Gastrocnemius medialis (tissue), 4 donors: Measurements from ENCODE around the gene HMGA1. TPM values are rescaled to one million over a fixed set of nuclear protein-coding genes. Genes with fewer than 3 reads are reported as not detected.
A peak's percentile ranks its signal among the peaks of the same experiment; 100 is the strongest.

Source experiments
- ATAC-seq, 2 donors: fragments of 150-250 bp; one replicate each; pipeline ENCODE4 v1.9.1; 2016
- DNase-seq, 2 donors: peaks; one replicate each; pipeline ENCODE4 v3.0.0-alpha.2; 2019
- H3K27ac ChIP-seq, 4 donors: fragments of 200-600 bp; sonication (generic); 1 replicate in 1 of 4; 2 replicates in 3 of 4; pipeline ENCODE4 v1.5.1; 2016 to 2018; ENCODE audit warnings: mild to moderate bottlenecking in 2 of 4, moderate library complexity in 1 of 4
- H3K27me3 ChIP-seq, 3 donors: fragments of 200-600 bp; sonication (generic) in 2 of 3; 1 replicate in 1 of 3; 2 replicates in 2 of 3; pipeline versions ENCODE4 v1.5.1 to v1.6.0; 2016 to 2019; ENCODE audit warnings: mild to moderate bottlenecking in 1 of 3, moderate library complexity in 1 of 3
- H3K36me3 ChIP-seq, 2 donors: fragments of 200-600 bp; sonication (generic) in 1 of 2; one replicate each; pipeline ENCODE4 v1.5.1; 2017 to 2018
- H3K4me1 ChIP-seq, 2 donors: fragments of 200-600 bp; sonication (generic) in 1 of 2; one replicate each; pipeline ENCODE4 v1.5.1; 2016 to 2017; ENCODE audit warnings: mild to moderate bottlenecking in 2 of 2
- H3K4me3 ChIP-seq, 4 donors: fragments of 200-600 bp; sonication (generic) in 3 of 4; 1 replicate in 1 of 4; 2 replicates in 3 of 4; pipeline ENCODE4 v1.5.1; 2016 to 2019; ENCODE audit warnings: mild to moderate bottlenecking in 2 of 4
- H3K9me3 ChIP-seq, 3 donors: fragments of 200-600 bp; sonication (generic) in 2 of 3; 1 replicate in 1 of 3; 2 replicates in 2 of 3; pipeline ENCODE4 v1.5.1; 2016 to 2019
- CTCF ChIP-seq, 5 experiments: fragments of 450-650 bp in 3 of 5; fragments of 200-600 bp in 2 of 5; sonication (generic) in 2 of 5; IDR thresholded peaks in 4 of 5; conservative IDR thresholded peaks in 1 of 5; 1 replicate in 4 of 5; 2 replicates in 1 of 5; pipeline ENCODE4 v1.5.1; 2016 to 2019; ENCODE audit warnings: antibody characterized with exemption in 5 of 5, mild to moderate bottlenecking in 3 of 5, moderate library complexity in 3 of 5
- POLR2A ChIP-seq, 2 donors: fragments of 450-650 bp; IDR thresholded peaks; one replicate each; pipeline ENCODE4 v1.6.1; 2017; ENCODE audit warnings: antibody characterized with exemption in 2 of 2, mild to moderate bottlenecking in 2 of 2, moderate library complexity in 2 of 2
- in situ Hi-C, 4 donors: fragments of 200-750 bp; cut with MboI; loops; one replicate each; pipeline versions ENCODE4 v1.15.0 to v1.8.0; 2017; ENCODE audit warnings: low sequenced_read_pairs in 4 of 4
- intact Hi-C: fragments of 100-400 bp; cut with DNase I; formaldehyde crosslinking; loops from one replicate; pipeline ENCODE4 v1.15.1; 2023; ENCODE audit warnings: low total_unique reads
- total RNA-seq, 4 donors: library from RNA; depleted of rRNA; stranded (reverse); fragments of >200 nt; gene quantifications; one replicate each; pipeline versions ENCODE4 v1.1.0 to v1.2.3, GENCODE V29; 2016

The HMGA1 gene
- total RNA-seq, 4 donors from 2014 or later: 74.1 to 163 (median 154) TPM

- in situ Hi-C loops: loop anchor here in 1 of 4 donors (25.0 kb wide), 1 partner anchor 394 kb away; no protein-coding TSS in a partner anchor
- ATAC-seq: no peak
- intact Hi-C loops: no loop called here
- H3K36me3 ChIP-seq: no peaks in the 10 kb centered on the region
- TF ChIP-seq POLR2A (IDR thresholded peaks at IDR 0.05) (no peak), CTCF (IDR thresholded peaks at IDR 0.05 in 4 of 5, conservative IDR thresholded peaks at IDR 0.05 in 1 of 5) (no peak)
- DNase-seq: no peak
- H3K4me3 ChIP-seq: no peak overlapping the region
- no peaks in the 10 kb centered on the region for H3K9me3 ChIP-seq
- no peak overlapping the region for H3K27ac ChIP-seq
- no peaks in the 10 kb centered on the region for H3K27me3 ChIP-seq
- H3K4me1 ChIP-seq: peaks cover 6 to 7% of the 10 kb centered on the region in 2 donors
Observed at GRCh38 chr6:34218691-34219090, 18.0 kb upstream of the HMGA1 start.

GRCh38 chr6:34223381-34223955 is 13.2 kb upstream of the HMGA1 start:
- Histone ChIP-seq H3K36me3 (no peaks in the 10 kb centered on the region), H3K27me3 (no peaks in the 10 kb centered on the region), H3K27ac (peak overlapping the region; percentile 75 to 99 (median 94)), H3K9me3 (no peaks in the 10 kb centered on the region), H3K4me1 (peaks cover 11 to 12% of the 10 kb centered on the region in 2 donors), H3K4me3 (peak overlapping the region; percentile 34 to 77 (median 52))
- DNase-seq: no peak
- in situ Hi-C loops: loop anchor here in 1 of 4 donors (25.0 kb wide), 1 partner anchor 389 kb away; no protein-coding TSS in a partner anchor
- TF ChIP-seq CTCF (IDR thresholded peaks at IDR 0.05 in 4 of 5, conservative IDR thresholded peaks at IDR 0.05 in 1 of 5): no peak
- no peak for TF ChIP-seq POLR2A (IDR thresholded peaks at IDR 0.05)
- no peak for ATAC-seq
- intact Hi-C loops: no loop called here

- peak overlapping the region; percentile 53 to 77 (median 72) for H3K4me3 ChIP-seq
- no peaks in the 10 kb centered on the region for H3K36me3 ChIP-seq
- DNase-seq (peak; percentile 83 to 92), ATAC-seq (peak; percentile 92 to 93)
- intact Hi-C loops (no loop called here), in situ Hi-C loops (loop anchor here in 1 of 4 donors (25.0 kb wide), 1 partner anchor 388 kb away; no protein-coding TSS in a partner anchor)
- H3K27ac ChIP-seq: peak overlapping the region; percentile 90 to 99 (median 96)
- peak; percentile 91 to 94 for TF ChIP-seq POLR2A (IDR thresholded peaks at IDR 0.05)
- TF ChIP-seq CTCF (IDR thresholded peaks at IDR 0.05 in 4 of 5, conservative IDR thresholded peaks at IDR 0.05 in 1 of 5): no peak
- H3K27me3 ChIP-seq: no peaks in the 10 kb centered on the region
- H3K4me1 ChIP-seq: peaks cover 11 to 12% of the 10 kb centered on the region in 2 donors
- no peaks in the 10 kb centered on the region for H3K9me3 ChIP-seq
Observed at GRCh38 chr6:34223956-34224940, 12.4 kb upstream of the HMGA1 start.

DNA sequence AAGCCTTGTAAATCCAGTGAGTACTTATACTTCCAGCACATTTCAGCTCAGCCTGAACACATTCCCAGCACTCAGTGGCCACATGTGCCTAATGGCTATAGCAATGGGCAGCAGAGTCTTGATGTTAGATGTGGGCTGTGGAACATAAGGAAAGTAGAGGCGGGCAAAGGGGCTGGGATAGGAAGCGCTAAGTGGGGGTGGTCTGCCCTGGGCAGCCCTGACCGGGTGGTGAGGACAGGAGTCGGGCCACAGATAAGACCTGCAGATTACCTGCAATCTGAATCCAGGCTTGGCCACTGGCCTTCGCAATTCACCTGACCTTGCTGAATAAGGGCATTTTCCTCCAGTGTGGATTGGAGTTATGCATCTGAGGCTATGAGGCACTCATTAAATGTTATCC is 11.1 kb upstream of the HMGA1 start:
- H3K9me3 ChIP-seq: no peaks in the 10 kb centered on the region
- no peaks in the 10 kb centered on the region for H3K36me3 ChIP-seq
- ATAC-seq: no peak
- TF ChIP-seq POLR2A (IDR thresholded peaks at IDR 0.05): no peak
- no peak for TF ChIP-seq CTCF (IDR thresholded peaks at IDR 0.05 in 4 of 5, conservative IDR thresholded peaks at IDR 0.05 in 1 of 5)
- H3K4me3 ChIP-seq: no peak overlapping the region
- H3K4me1 ChIP-seq: peaks cover 11 to 12% of the 10 kb centered on the region in 2 donors
- intact Hi-C loops (no loop called here), in situ Hi-C loops (no loop called here)
- no peaks in the 10 kb centered on the region for H3K27me3 ChIP-seq
- DNase-seq: no peak
- peak overlapping the region; percentile 90 to 99 (median 96) for H3K27ac ChIP-seq
